ENCODE results near the gene DYNC2LI1.

DYNC2LI1 gene

GRCh38 chr2:43749583-43749982, 24.3 kb upstream of the DYNC2LI1 start:
- H3K36me3 ChIP-seq (ENCODE audit: insufficient read depth, low read length) = no peaks in the 10 kb centered on the region
- no peaks in the 10 kb centered on the region for H4K20me1 ChIP-seq (ENCODE audit: insufficient read depth, low read length)
- H3K27ac ChIP-seq (ENCODE audit: low read length) = no peak overlapping the region
- no peak overlapping the region for H3K9ac ChIP-seq (ENCODE audit: low read depth, low read length)
- no peak overlapping the region for H3K4me2 ChIP-seq (ENCODE audit: insufficient read depth, low read length)
- ATAC-seq (ENCODE audit: insufficient read depth, low read depth) (no peak), DNase-seq (no peak)
- no peaks in the 10 kb centered on the region for H3K79me2 ChIP-seq (ENCODE audit: insufficient read depth, low read length)
- no peak overlapping the region for H2AFZ ChIP-seq (ENCODE audit: low read depth, low read length)
- H3K4me1 ChIP-seq (ENCODE audit: insufficient read depth, low read length) = no peaks in the 10 kb centered on the region
- no peaks in the 10 kb centered on the region for H3K9me3 ChIP-seq (ENCODE audit: insufficient read depth, low read length, severe bottlenecking)
- TF ChIP-seq EZH2 (IDR thresholded peaks at IDR 0.05; ENCODE audit: borderline replicate concordance, low read depth, low read length, severe bottlenecking) (no peak), CTCF (IDR thresholded peaks at IDR 0.05; ENCODE audit: borderline replicate concordance, extremely low read depth, low read length, poor library complexity, severe bottlenecking) (no peak)
- H3K27me3 ChIP-seq (ENCODE audit: insufficient read depth, low read length, poor library complexity) = no peaks in the 10 kb centered on the region
- H3K4me3 ChIP-seq (ENCODE audit: low read depth in 1 of 2, low read length in 2 of 2) = no peak overlapping the region

- Histone ChIP-seq H3K4me1 (ENCODE audit: insufficient read depth, low read length) (no peaks in the 10 kb centered on the region), H2AFZ (ENCODE audit: low read depth, low read length) (no peak overlapping the region), H3K9ac (ENCODE audit: low read depth, low read length) (no peak overlapping the region), H4K20me1 (ENCODE audit: insufficient read depth, low read length) (no peaks in the 10 kb centered on the region), H3K79me2 (ENCODE audit: insufficient read depth, low read length) (no peaks in the 10 kb centered on the region), H3K4me3 (ENCODE audit: low read depth in 1 of 2, low read length in 2 of 2) (no peak overlapping the region), H3K9me3 (ENCODE audit: insufficient read depth, low read length, severe bottlenecking) (no peaks in the 10 kb centered on the region), H3K27me3 (ENCODE audit: insufficient read depth, low read length, poor library complexity) (peaks cover 3% of the 10 kb centered on the region), H3K36me3 (ENCODE audit: insufficient read depth, low read length) (no peaks in the 10 kb centered on the region), H3K27ac (ENCODE audit: low read length) (no peak overlapping the region), H3K4me2 (ENCODE audit: insufficient read depth, low read length) (no peak overlapping the region)
- ATAC-seq (ENCODE audit: insufficient read depth, low read depth) = no peak
- DNase-seq = no peak
- TF ChIP-seq EZH2 (IDR thresholded peaks at IDR 0.05; ENCODE audit: borderline replicate concordance, low read depth, low read length, severe bottlenecking) (no peak), CTCF (IDR thresholded peaks at IDR 0.05; ENCODE audit: borderline replicate concordance, extremely low read depth, low read length, poor library complexity, severe bottlenecking) (no peak)
These were observed 22.3 kb upstream of the DYNC2LI1 start for GRCh38 chr2:43751476-43751990.

- Histone ChIP-seq H3K79me2 (ENCODE audit: insufficient read depth, low read length) (no peaks in the 10 kb centered on the region), H3K9ac (ENCODE audit: low read depth, low read length) (no peak overlapping the region), H3K27ac (ENCODE audit: low read length) (no peak overlapping the region), H3K4me3 (ENCODE audit: low read depth in 1 of 2, low read length in 2 of 2) (no peak overlapping the region), H3K9me3 (ENCODE audit: insufficient read depth, low read length, severe bottlenecking) (no peaks in the 10 kb centered on the region), H3K4me2 (ENCODE audit: insufficient read depth, low read length) (no peak overlapping the region), H3K4me1 (ENCODE audit: insufficient read depth, low read length) (no peaks in the 10 kb centered on the region), H2AFZ (ENCODE audit: low read depth, low read length) (no peak overlapping the region), H3K27me3 (ENCODE audit: insufficient read depth, low read length, poor library complexity) (peaks cover 3% of the 10 kb centered on the region), H4K20me1 (ENCODE audit: insufficient read depth, low read length) (no peaks in the 10 kb centered on the region), H3K36me3 (ENCODE audit: insufficient read depth, low read length) (no peaks in the 10 kb centered on the region)
- DNase-seq (no peak), ATAC-seq (ENCODE audit: insufficient read depth, low read depth) (no peak)
- no peak for TF ChIP-seq EZH2 (IDR thresholded peaks at IDR 0.05; ENCODE audit: borderline replicate concordance, low read depth, low read length, severe bottlenecking)
- TF ChIP-seq CTCF (IDR thresholded peaks at IDR 0.05; ENCODE audit: borderline replicate concordance, extremely low read depth, low read length, poor library complexity, severe bottlenecking) = no peak
These were observed 21.5 kb upstream of the DYNC2LI1 start for GRCh38 chr2:43752302-43752701.

- H3K9me3 ChIP-seq (ENCODE audit: insufficient read depth, low read length, severe bottlenecking) = no peaks in the 10 kb centered on the region
- no peaks in the 10 kb centered on the region for H3K79me2 ChIP-seq (ENCODE audit: insufficient read depth, low read length)
- peaks cover 3% of the 10 kb centered on the region for H3K27me3 ChIP-seq (ENCODE audit: insufficient read depth, low read length, poor library complexity)
- H3K9ac ChIP-seq (ENCODE audit: low read depth, low read length) = no peak overlapping the region
- H3K4me2 ChIP-seq (ENCODE audit: insufficient read depth, low read length) = no peak overlapping the region
- no peak for ATAC-seq (ENCODE audit: insufficient read depth, low read depth)
- H3K27ac ChIP-seq (ENCODE audit: low read length) = no peak overlapping the region
- no peak overlapping the region for H2AFZ ChIP-seq (ENCODE audit: low read depth, low read length)
- no peaks in the 10 kb centered on the region for H3K4me1 ChIP-seq (ENCODE audit: insufficient read depth, low read length)
- no peak for DNase-seq
- no peaks in the 10 kb centered on the region for H4K20me1 ChIP-seq (ENCODE audit: insufficient read depth, low read length)
- H3K4me3 ChIP-seq (ENCODE audit: low read depth in 1 of 2, low read length in 2 of 2) = no peak overlapping the region
- H3K36me3 ChIP-seq (ENCODE audit: insufficient read depth, low read length) = no peaks in the 10 kb centered on the region
- no peak for TF ChIP-seq CTCF (IDR thresholded peaks at IDR 0.05; ENCODE audit: borderline replicate concordance, extremely low read depth, low read length, poor library complexity, severe bottlenecking)
- TF ChIP-seq EZH2 (IDR thresholded peaks at IDR 0.05; ENCODE audit: borderline replicate concordance, low read depth, low read length, severe bottlenecking) = no peak
These were observed 19.7 kb upstream of the DYNC2LI1 start for GRCh38 chr2:43754180-43754579.
